ENCODE data around the gene KIF24.

The KIF24 gene

DNA sequence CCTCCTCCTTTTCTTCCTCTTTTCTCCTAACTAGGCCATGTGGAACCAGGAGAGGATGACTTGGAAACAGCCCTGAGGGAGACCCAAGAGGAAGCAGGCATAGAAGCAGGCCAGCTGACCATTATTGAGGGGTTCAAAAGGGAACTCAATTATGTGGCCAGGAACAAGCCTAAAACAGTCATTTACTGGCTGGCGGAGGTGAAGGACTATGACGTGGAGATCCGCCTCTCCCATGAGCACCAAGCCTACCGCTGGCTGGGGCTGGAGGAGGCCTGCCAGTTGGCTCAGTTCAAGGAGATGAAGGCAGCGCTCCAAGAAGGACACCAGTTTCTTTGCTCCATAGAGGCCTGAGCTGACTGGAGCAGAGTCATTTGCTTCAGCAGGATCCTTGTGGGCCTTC, 14.0 kb upstream of the KIF24 start:
- TF ChIP-seq ZNF626 (tag by site-specific recombination; IDR thresholded peaks at IDR 0.05) (no peak), ZNF202 (tag by site-specific recombination; IDR thresholded peaks at IDR 0.05; ENCODE audit: borderline replicate concordance) (no peak), ZNF843 (tag by site-specific recombination; IDR thresholded peaks at IDR 0.05) (no peak), EGR2 (tag by site-specific recombination; IDR thresholded peaks at IDR 0.05; ENCODE audit: low read depth) (no peak), ZNF513 (tag by site-specific recombination; IDR thresholded peaks at IDR 0.05) (no peak), ZNF416 (tag by site-specific recombination; IDR thresholded peaks at IDR 0.05) (no peak)

GRCh38 chr9:34341659-34342295, 12.7 kb upstream of the KIF24 start:
- POLR2A ChIA-PET: interaction anchor here (1.1 kb wide), 1 partner anchor 9 kb away, joined by 3 read pairs; no protein-coding TSS in a partner anchor
- CTCF ChIA-PET: interaction anchor here (1.3 kb wide), 1 partner anchor 9 kb away, joined by 7 read pairs; no protein-coding TSS in a partner anchor

More for the DNA sequence above, 14.0 kb upstream of the KIF24 start:
- Histone ChIP-seq H3K4me1 (ENCODE audit: control insufficient read depth, insufficient read depth, low read length) (no peaks in the 10 kb centered on the region), H3K4me3 (ENCODE audit: low read depth, low read length) (no peak overlapping the region), H3K9me3 (ENCODE audit: control insufficient read depth, insufficient read depth, low read depth, low read length) (no peaks in the 10 kb centered on the region), H3K27ac (ENCODE audit: extremely low read depth, low read depth, low read length) (no peak overlapping the region), H3K36me3 (ENCODE audit: control insufficient read depth in 2 of 2, insufficient read depth in 1 of 2, low read length in 2 of 2) (peaks cover 0 to 39% of the 10 kb centered on the region in 2 experiments; a peak in 2 of 3 replicates)
- ChIA-PET CTCF (interaction anchor here (0.6 kb wide), 1 partner anchor 203 kb away, joined by 3 read pairs; no protein-coding TSS in a partner anchor), POLR2A (no interaction called here)

GRCh38 chr9:34338665-34339385, 9.8 kb upstream of the KIF24 start:
- CTCF ChIA-PET: interaction anchor here (0.6 to 1.8 kb wide), 4 partner anchors 8 to 264 kb away, joined by 3 to 11 read pairs (median 4); no protein-coding TSS in a partner anchor
- Histone ChIP-seq H3K36me3 (ENCODE audit: control insufficient read depth in 2 of 2, insufficient read depth in 1 of 2, low read length in 2 of 2) (peaks cover 0 to 38% of the 10 kb centered on the region in 2 experiments; a peak in 2 of 3 replicates), H3K9me3 (ENCODE audit: control insufficient read depth, insufficient read depth, low read depth, low read length) (no peaks in the 10 kb centered on the region), H3K4me3 (ENCODE audit: low read depth, low read length) (no peak overlapping the region), H3K27ac (ENCODE audit: extremely low read depth, low read depth, low read length) (no peak overlapping the region), H3K4me1 (ENCODE audit: control insufficient read depth, insufficient read depth, low read length) (no peaks in the 10 kb centered on the region)
- POLR2A ChIA-PET: interaction anchor here (0.9 kb wide), 1 partner anchor 38 kb away, joined by 3 read pairs; the partner anchor contains the start of gene MYORG
- TF ChIP-seq ZNF664 (tag by site-specific recombination; IDR thresholded peaks at IDR 0.05) (no peak), MYNN (tag by site-specific recombination; IDR thresholded peaks at IDR 0.05; ENCODE audit: borderline replicate concordance) (no peak), ZBTB6 (tag by site-specific recombination; IDR thresholded peaks at IDR 0.05) (no peak), ZNF830 (tag by site-specific recombination; IDR thresholded peaks at IDR 0.05; ENCODE audit: low read depth) (no peak), GLIS1 (tag by site-specific recombination; IDR thresholded peaks at IDR 0.05) (no peak), ZNF311 (tag by site-specific recombination; IDR thresholded peaks at IDR 0.05; ENCODE audit: borderline replicate concordance) (no peak), ZNF837 (tag by site-specific recombination; IDR thresholded peaks at IDR 0.05) (no peak), GLI4 (tag by site-specific recombination; IDR thresholded peaks at IDR 0.05) (no peak), EGR2 (tag by site-specific recombination; IDR thresholded peaks at IDR 0.05; ENCODE audit: low read depth) (no peak), ZFHX2 (tag by site-specific recombination; conservative IDR thresholded peaks at IDR 0.05) (no peak)
- TF ChIP-seq, protein P1, sequence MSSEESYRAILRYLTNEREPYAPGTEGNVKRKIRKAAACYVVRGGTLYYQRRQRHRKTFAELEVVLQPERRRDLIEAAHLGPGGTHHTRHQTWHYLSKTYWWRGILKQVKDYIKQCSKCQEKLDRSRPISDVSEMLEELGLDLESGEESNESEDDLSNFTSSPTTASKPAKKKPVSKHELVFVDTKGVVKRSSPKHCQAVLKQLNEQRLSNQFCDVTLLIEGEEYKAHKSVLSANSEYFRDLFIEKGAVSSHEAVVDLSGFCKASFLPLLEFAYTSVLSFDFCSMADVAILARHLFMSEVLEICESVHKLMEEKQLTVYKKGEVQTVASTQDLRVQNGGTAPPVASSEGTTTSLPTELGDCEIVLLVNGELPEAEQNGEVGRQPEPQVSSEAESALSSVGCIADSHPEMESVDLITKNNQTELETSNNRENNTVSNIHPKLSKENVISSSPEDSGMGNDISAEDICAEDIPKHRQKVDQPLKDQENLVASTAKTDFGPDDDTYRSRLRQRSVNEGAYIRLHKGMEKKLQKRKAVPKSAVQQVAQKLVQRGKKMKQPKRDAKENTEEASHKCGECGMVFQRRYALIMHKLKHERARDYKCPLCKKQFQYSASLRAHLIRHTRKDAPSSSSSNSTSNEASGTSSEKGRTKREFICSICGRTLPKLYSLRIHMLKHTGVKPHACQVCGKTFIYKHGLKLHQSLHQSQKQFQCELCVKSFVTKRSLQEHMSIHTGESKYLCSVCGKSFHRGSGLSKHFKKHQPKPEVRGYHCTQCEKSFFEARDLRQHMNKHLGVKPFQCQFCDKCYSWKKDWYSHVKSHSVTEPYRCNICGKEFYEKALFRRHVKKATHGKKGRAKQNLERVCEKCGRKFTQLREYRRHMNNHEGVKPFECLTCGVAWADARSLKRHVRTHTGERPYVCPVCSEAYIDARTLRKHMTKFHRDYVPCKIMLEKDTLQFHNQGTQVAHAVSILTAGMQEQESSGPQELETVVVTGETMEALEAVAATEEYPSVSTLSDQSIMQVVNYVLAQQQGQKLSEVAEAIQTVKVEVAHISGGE (tag by site-specific recombination; conservative IDR thresholded peaks at IDR 0.05; ENCODE audit: low read depth): no peak

More at GRCh38 chr9:34341659-34342295, 12.7 kb upstream of the KIF24 start:
- Histone ChIP-seq H3K27ac (ENCODE audit: extremely low read depth, low read depth, low read length) (no peak overlapping the region), H3K4me3 (ENCODE audit: low read depth, low read length) (no peak overlapping the region), H3K9me3 (ENCODE audit: control insufficient read depth, insufficient read depth, low read depth, low read length) (no peaks in the 10 kb centered on the region), H3K4me1 (ENCODE audit: control insufficient read depth, insufficient read depth, low read length) (no peaks in the 10 kb centered on the region), H3K36me3 (ENCODE audit: control insufficient read depth in 2 of 2, insufficient read depth in 1 of 2, low read length in 2 of 2) (peaks cover 0 to 39% of the 10 kb centered on the region in 2 experiments; a peak in 2 of 3 replicates)
- TF ChIP-seq, protein P2, sequence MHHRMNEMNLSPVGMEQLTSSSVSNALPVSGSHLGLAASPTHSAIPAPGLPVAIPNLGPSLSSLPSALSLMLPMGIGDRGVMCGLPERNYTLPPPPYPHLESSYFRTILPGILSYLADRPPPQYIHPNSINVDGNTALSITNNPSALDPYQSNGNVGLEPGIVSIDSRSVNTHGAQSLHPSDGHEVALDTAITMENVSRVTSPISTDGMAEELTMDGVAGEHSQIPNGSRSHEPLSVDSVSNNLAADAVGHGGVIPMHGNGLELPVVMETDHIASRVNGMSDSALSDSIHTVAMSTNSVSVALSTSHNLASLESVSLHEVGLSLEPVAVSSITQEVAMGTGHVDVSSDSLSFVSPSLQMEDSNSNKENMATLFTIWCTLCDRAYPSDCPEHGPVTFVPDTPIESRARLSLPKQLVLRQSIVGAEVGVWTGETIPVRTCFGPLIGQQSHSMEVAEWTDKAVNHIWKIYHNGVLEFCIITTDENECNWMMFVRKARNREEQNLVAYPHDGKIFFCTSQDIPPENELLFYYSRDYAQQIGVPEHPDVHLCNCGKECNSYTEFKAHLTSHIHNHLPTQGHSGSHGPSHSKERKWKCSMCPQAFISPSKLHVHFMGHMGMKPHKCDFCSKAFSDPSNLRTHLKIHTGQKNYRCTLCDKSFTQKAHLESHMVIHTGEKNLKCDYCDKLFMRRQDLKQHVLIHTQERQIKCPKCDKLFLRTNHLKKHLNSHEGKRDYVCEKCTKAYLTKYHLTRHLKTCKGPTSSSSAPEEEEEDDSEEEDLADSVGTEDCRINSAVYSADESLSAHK (tag by site-specific recombination; IDR thresholded peaks at IDR 0.05): no peak
- TF ChIP-seq ZNF138 (tag by site-specific recombination; IDR thresholded peaks at IDR 0.05; ENCODE audit: borderline replicate concordance) (no peak), ZBTB48 (tag by site-specific recombination; IDR thresholded peaks at IDR 0.05) (no peak)
